Measurements from ENCODE around the gene C16orf78.

DNA sequence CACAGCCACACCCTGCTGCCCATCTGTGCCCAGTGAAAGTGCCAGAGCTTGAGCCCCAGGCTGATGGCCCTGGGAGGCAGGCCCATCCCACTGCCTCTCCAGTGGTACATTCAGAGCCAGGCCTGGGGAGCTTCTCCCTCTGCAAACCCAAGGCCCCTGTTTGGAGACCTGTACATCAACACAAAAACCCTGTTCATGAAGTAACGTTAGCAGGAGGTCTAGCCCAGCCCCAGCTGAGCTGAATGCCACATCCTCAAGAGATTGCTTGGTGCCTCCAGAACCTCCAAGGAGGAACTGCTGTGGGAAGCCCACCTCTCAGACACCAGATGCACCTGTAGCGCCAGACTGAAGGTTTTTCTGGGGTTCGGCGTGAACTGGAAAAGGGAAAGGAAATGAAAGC is 31.5 kb downstream of the C16orf78 start:
- TF ChIP-seq CTCF (IDR thresholded peaks at IDR 0.05; ENCODE audit: insufficient read depth, low read depth, low read length) (no peak), EZH2 (IDR thresholded peaks at IDR 0.05; ENCODE audit: insufficient read depth, low read length) (no peak)
